KMS-11 (cell line): Measurements from ENCODE around the gene SRP68.
A peak's percentile ranks its signal among the peaks of the same experiment; 100 is the strongest.

Source experiments
- H2AFZ ChIP-seq: fragments of 200-600 bp; sonication (generic); 2 replicates; pipeline ENCODE4 v1.6.1; 2016; ENCODE audit warnings: antibody characterized with exemption, mixed run types, low read depth
- H3K27ac ChIP-seq: fragments of 200-600 bp; sonication (generic); 2 replicates; pipeline ENCODE4 v1.6.1; 2016; ENCODE audit warnings: mild to moderate bottlenecking, mixed run types
- H3K27me3 ChIP-seq: fragments of 200-600 bp; sonication (generic); 2 replicates; pipeline ENCODE4 v1.6.1; 2017; ENCODE audit warnings: mild to moderate bottlenecking, low read depth, mixed run types, moderate library complexity; ENCODE audit not compliant: insufficient read depth
- H3K36me3 ChIP-seq: fragments of 200-600 bp; sonication (generic); 2 replicates; pipeline ENCODE4 v1.6.1; 2017; ENCODE audit warnings: mild to moderate bottlenecking, mixed run types; ENCODE audit not compliant: insufficient read depth
- H3K4me1 ChIP-seq: fragments of 200-600 bp; sonication (generic); 2 replicates; pipeline ENCODE4 v1.6.1; 2016; ENCODE audit warnings: mild to moderate bottlenecking, low read depth, mixed run types; ENCODE audit not compliant: poor library complexity, severe bottlenecking
- H3K4me2 ChIP-seq: fragments of 200-600 bp; sonication (generic); 2 replicates; pipeline ENCODE4 v1.7.0; 2016; ENCODE audit warnings: mild to moderate bottlenecking, mixed run types
- H3K4me3 ChIP-seq: fragments of 200-600 bp; sonication (generic); IDR thresholded peaks from 2 replicates; pipeline ENCODE4 v1.6.1; 2017; ENCODE audit warnings: low read depth, low read length, mixed read lengths; ENCODE audit not compliant: insufficient read depth
- H3K79me2 ChIP-seq: fragments of 200-600 bp; sonication (generic); 2 replicates; pipeline ENCODE4 v1.6.1; 2016; ENCODE audit warnings: low read depth, mixed run types; ENCODE audit not compliant: insufficient read depth
- H3K9ac ChIP-seq: fragments of 200-600 bp; sonication (generic); 2 replicates; pipeline ENCODE4 v1.6.1; 2016; ENCODE audit warnings: mild to moderate bottlenecking, mixed run types
- H4K20me1 ChIP-seq: fragments of 200-600 bp; sonication (generic); 2 replicates; pipeline ENCODE4 v1.6.1; 2016; ENCODE audit warnings: mild to moderate bottlenecking, mixed run types; ENCODE audit not compliant: insufficient read depth
- CTCF ChIP-seq: fragments of 200-600 bp; sonication (generic); conservative IDR thresholded peaks from 2 replicates; pipeline ENCODE4 v1.6.1; 2017; ENCODE audit warnings: low read depth, mild to moderate bottlenecking, antibody characterized with exemption, low read length, moderate library complexity, mixed read lengths

The SRP68 gene

GRCh38 chr17:76088041-76088867 lies 15.9 kb upstream of the SRP68 start:
- no peak overlapping the region for H3K9ac ChIP-seq
- no peak overlapping the region for H3K4me3 ChIP-seq
- TF ChIP-seq CTCF: peak; percentile 25; the same call in 1 of the 2 replicates
- H3K79me2 ChIP-seq: no peaks in the 10 kb centered on the region
- H3K27me3 ChIP-seq: no peaks in the 10 kb centered on the region
- H2AFZ ChIP-seq: no peak overlapping the region
- H3K27ac ChIP-seq: no peak overlapping the region
- H3K36me3 ChIP-seq: no peaks in the 10 kb centered on the region
- H4K20me1 ChIP-seq: no peaks in the 10 kb centered on the region
- H3K4me1 ChIP-seq: no peaks in the 10 kb centered on the region
- H3K4me2 ChIP-seq: no peak overlapping the region

GRCh38 chr17:76087531-76087930 lies 15.2 kb upstream of the SRP68 start:
- TF ChIP-seq CTCF: no peak
- Histone ChIP-seq H2AFZ (no peak overlapping the region), H4K20me1 (no peaks in the 10 kb centered on the region)

GRCh38 chr17:76086384-76086783 lies 14.1 kb upstream of the SRP68 start:
- Histone ChIP-seq H3K9ac (no peak overlapping the region), H2AFZ (no peak overlapping the region), H3K79me2 (no peaks in the 10 kb centered on the region), H3K27me3 (no peaks in the 10 kb centered on the region), H3K4me2 (no peak overlapping the region), H3K27ac (no peak overlapping the region), H3K4me1 (no peaks in the 10 kb centered on the region), H4K20me1 (no peaks in the 10 kb centered on the region), H3K36me3 (no peaks in the 10 kb centered on the region), H3K4me3 (no peak overlapping the region)
- TF ChIP-seq CTCF: no peak

More at GRCh38 chr17:76087531-76087930, 15.2 kb upstream of the SRP68 start:
- Histone ChIP-seq H3K4me3 (no peak overlapping the region), H3K9ac (no peak overlapping the region), H3K4me1 (no peaks in the 10 kb centered on the region), H3K79me2 (no peaks in the 10 kb centered on the region), H3K27ac (no peak overlapping the region), H3K4me2 (no peak overlapping the region), H3K27me3 (no peaks in the 10 kb centered on the region), H3K36me3 (no peaks in the 10 kb centered on the region)

- H3K36me3 ChIP-seq: no peaks in the 10 kb centered on the region
- H3K4me2 ChIP-seq: no peak overlapping the region
- TF ChIP-seq CTCF: no peak
Observed at GRCh38 chr17:76085731-76086366, 13.5 kb upstream of the SRP68 start.

More at GRCh38 chr17:76085731-76086366, 13.5 kb upstream of the SRP68 start:
- Histone ChIP-seq H3K4me1 (no peaks in the 10 kb centered on the region), H4K20me1 (no peaks in the 10 kb centered on the region), H3K9ac (no peak overlapping the region), H3K4me3 (no peak overlapping the region), H3K27ac (no peak overlapping the region), H3K27me3 (no peaks in the 10 kb centered on the region), H3K79me2 (no peaks in the 10 kb centered on the region), H2AFZ (no peak overlapping the region)
